Measurements from ENCODE around the gene HTRA1. TPM values are rescaled to one million over a fixed set of nuclear protein-coding genes. Genes with fewer than 3 reads are reported as not detected.

Gene HTRA1
- polyA plus RNA-seq, 4 donors, result 183 to 212 (median 207) TPM

GRCh38 chr10:122493761-122494160 is 32.4 kb downstream of the HTRA1 start:
- no peak for DNase-seq (ENCODE audit: low read depth in 4 of 4, low spot score in 3 of 4)

- no peak for DNase-seq (ENCODE audit: low read depth in 4 of 4, low spot score in 3 of 4)
Observed at GRCh38 chr10:122494173-122494820, 32.9 kb downstream of the HTRA1 start.

- no peak for DNase-seq (ENCODE audit: low read depth in 4 of 4, low spot score in 3 of 4)
Observed at GRCh38 chr10:122494833-122495232, 33.5 kb downstream of the HTRA1 start.

GRCh38 chr10:122495406-122496340 is 34.3 kb downstream of the HTRA1 start:
- DNase-seq (ENCODE audit: low read depth in 4 of 4, low spot score in 3 of 4), result no peak

GRCh38 chr10:122497241-122497640 is 35.9 kb downstream of the HTRA1 start:
- DNase-seq (ENCODE audit: low read depth in 4 of 4, low spot score in 3 of 4), result no peak

GRCh38 chr10:122498521-122498920 is 37.2 kb downstream of the HTRA1 start:
- no peak for DNase-seq (ENCODE audit: low read depth in 4 of 4, low spot score in 3 of 4)

GRCh38 chr10:122499012-122499411 is 37.7 kb downstream of the HTRA1 start:
- no peak for DNase-seq (ENCODE audit: low read depth in 4 of 4, low spot score in 3 of 4)

- no peak for DNase-seq (ENCODE audit: low read depth in 4 of 4, low spot score in 3 of 4)
Observed at GRCh38 chr10:122499491-122499941, 38.2 kb downstream of the HTRA1 start.

GRCh38 chr10:122500194-122500593 is 38.8 kb downstream of the HTRA1 start:
- no peak for DNase-seq (ENCODE audit: low read depth in 4 of 4, low spot score in 3 of 4)

- DNase-seq (ENCODE audit: low read depth in 4 of 4, low spot score in 3 of 4), result no peak
Observed at GRCh38 chr10:122500726-122501125, 39.4 kb downstream of the HTRA1 start.

GRCh38 chr10:122503012-122503411 is 41.7 kb downstream of the HTRA1 start:
- DNase-seq (ENCODE audit: low read depth in 4 of 4, low spot score in 3 of 4), result no peak

- DNase-seq (ENCODE audit: low read depth in 4 of 4, low spot score in 3 of 4), result no peak
Observed at GRCh38 chr10:122503886-122504609, 42.7 kb downstream of the HTRA1 start.

GRCh38 chr10:122504610-122504950 is 43.2 kb downstream of the HTRA1 start:
- peak in 1 of 4 donors; percentile 51 for DNase-seq (ENCODE audit: low read depth in 4 of 4, low spot score in 3 of 4)

- no peak for DNase-seq (ENCODE audit: low read depth in 4 of 4, low spot score in 3 of 4)
Observed at GRCh38 chr10:122505011-122505410, 43.7 kb downstream of the HTRA1 start.

- DNase-seq (ENCODE audit: low read depth in 4 of 4, low spot score in 3 of 4), result no peak
Observed at GRCh38 chr10:122505885-122506645, 44.7 kb downstream of the HTRA1 start.

GRCh38 chr10:122507616-122508015 is 46.3 kb downstream of the HTRA1 start:
- no peak for DNase-seq (ENCODE audit: low read depth in 4 of 4, low spot score in 3 of 4)

GRCh38 chr10:122508021-122508420 is 46.7 kb downstream of the HTRA1 start:
- no peak for DNase-seq (ENCODE audit: low read depth in 4 of 4, low spot score in 3 of 4)

- no peak for DNase-seq (ENCODE audit: low read depth in 4 of 4, low spot score in 3 of 4)
Observed at GRCh38 chr10:122509323-122509722, 48.0 kb downstream of the HTRA1 start.

- no peak for DNase-seq (ENCODE audit: low read depth in 4 of 4, low spot score in 3 of 4)
Observed at GRCh38 chr10:122510326-122510725, 49.0 kb downstream of the HTRA1 start.

- no peak for DNase-seq (ENCODE audit: low read depth in 4 of 4, low spot score in 3 of 4)
Observed at GRCh38 chr10:122510736-122511135, 49.4 kb downstream of the HTRA1 start.
